ENCODE data around the gene CELSR1.

DNA sequence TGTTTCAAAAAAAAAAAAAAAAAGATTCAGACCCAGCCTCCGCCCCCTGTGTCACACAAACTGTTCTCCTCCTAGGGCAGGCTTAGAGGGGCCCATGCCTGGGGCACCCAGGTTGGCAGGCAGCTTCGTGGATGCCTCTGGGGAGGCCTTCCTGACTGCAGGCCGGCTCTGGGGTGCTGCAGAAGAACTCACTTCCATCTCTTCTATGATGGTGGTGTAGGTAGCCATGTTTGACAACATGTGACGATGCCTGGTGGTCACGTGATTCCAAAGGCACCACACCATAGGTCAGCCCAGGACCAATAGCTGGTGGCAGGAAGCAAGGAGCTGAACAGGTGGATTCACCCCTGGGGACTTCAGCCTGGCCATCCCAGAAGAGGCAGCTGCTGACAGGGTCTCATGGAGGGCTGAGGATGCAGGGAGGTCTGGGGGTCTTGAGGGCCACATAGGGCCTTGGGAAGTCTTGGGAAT, 24.1 kb upstream of the CELSR1 start:
- no peak for TF ChIP-seq RAD21 (IDR thresholded peaks at IDR 0.05; ENCODE audit: low read depth)
- TF ChIP-seq CTCF (IDR thresholded peaks at IDR 0.05 in 2 of 3, conservative IDR thresholded peaks at IDR 0.05 in 1 of 3; ENCODE audit: borderline replicate concordance in 1 of 3, insufficient read depth in 1 of 3, low read depth in 2 of 3, low read length in 2 of 3): no peak
- TF ChIP-seq POLR2A (IDR thresholded peaks at IDR 0.05; ENCODE audit: borderline replicate concordance, extremely low read depth, insufficient read depth, insufficient read length): no peak
